Cardiac fibroblast (primary cell): ENCODE data around the gene DERL3.

Experiments used
- DNase-seq, 2 donors: peaks; one replicate each; pipeline versions ENCODE4 v3.0.0 to v3.0.0-alpha.2; 2010; ENCODE audit warnings: low read depth in 2 of 2
- H3K4me3 ChIP-seq, 2 donors: replicated peaks in 1 of 2; 1 replicate in 1 of 2; 2 replicates in 1 of 2; pipeline ENCODE4 v1.5.1; 2011; ENCODE audit warnings: low read depth in 2 of 2, low read length in 2 of 2, mild to moderate bottlenecking in 2 of 2, moderate library complexity in 1 of 2
- TF ChIP-seq, protein P1 (sequence below): IDR thresholded peaks from one replicate; pipeline ENCODE4 v1.5.1; 2011; ENCODE audit warnings: low read depth, mild to moderate bottlenecking, low read length, inconsistent platforms

Gene DERL3

DNA sequence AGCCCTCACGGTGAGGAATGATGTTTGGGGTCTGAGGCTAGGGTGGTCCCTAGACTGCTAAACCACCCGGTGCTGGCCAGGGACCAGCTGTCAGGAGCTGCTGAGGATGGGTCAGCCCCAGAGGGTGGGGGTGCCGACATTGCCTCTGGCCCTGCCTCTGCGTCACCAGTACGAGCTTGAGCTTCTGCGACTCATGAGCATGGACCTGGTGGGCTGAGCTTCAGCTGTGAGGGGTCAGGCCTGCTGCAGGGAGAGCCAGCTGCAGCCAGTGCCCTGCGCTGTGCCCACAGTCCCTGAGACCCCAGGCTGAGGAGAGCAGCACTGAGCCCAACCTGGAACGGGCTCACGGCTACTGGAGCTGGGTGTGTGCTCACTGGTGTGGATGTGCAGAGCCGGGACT lies 7.0 kb downstream of the DERL3 start:
- no peak for DNase-seq
- TF ChIP-seq, protein P1, sequence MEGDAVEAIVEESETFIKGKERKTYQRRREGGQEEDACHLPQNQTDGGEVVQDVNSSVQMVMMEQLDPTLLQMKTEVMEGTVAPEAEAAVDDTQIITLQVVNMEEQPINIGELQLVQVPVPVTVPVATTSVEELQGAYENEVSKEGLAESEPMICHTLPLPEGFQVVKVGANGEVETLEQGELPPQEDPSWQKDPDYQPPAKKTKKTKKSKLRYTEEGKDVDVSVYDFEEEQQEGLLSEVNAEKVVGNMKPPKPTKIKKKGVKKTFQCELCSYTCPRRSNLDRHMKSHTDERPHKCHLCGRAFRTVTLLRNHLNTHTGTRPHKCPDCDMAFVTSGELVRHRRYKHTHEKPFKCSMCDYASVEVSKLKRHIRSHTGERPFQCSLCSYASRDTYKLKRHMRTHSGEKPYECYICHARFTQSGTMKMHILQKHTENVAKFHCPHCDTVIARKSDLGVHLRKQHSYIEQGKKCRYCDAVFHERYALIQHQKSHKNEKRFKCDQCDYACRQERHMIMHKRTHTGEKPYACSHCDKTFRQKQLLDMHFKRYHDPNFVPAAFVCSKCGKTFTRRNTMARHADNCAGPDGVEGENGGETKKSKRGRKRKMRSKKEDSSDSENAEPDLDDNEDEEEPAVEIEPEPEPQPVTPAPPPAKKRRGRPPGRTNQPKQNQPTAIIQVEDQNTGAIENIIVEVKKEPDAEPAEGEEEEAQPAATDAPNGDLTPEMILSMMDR = no peak
- no peak overlapping the region for H3K4me3 ChIP-seq

DNA sequence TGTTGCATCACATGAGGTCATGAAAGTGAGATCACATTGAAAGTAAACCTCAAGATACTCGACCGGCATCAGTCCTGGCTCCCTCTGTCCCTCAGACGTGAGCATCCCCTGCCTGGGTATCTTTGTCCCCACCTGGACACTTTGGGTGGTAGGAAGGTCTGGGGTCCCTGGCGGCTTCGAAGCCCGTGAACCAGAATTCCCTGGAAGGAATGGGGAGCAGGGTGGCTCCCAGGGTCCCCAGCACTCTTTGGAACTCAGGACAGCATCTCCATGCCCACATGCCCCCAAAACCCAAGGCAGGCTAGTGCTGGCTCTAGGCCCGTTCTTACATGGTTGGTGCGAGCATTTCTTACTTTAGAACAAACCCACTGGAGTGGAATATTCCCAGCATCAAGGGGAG lies 7.5 kb downstream of the DERL3 start:
- no peak for DNase-seq
- TF ChIP-seq, protein P1 = no peak
- no peak overlapping the region for H3K4me3 ChIP-seq

DNA sequence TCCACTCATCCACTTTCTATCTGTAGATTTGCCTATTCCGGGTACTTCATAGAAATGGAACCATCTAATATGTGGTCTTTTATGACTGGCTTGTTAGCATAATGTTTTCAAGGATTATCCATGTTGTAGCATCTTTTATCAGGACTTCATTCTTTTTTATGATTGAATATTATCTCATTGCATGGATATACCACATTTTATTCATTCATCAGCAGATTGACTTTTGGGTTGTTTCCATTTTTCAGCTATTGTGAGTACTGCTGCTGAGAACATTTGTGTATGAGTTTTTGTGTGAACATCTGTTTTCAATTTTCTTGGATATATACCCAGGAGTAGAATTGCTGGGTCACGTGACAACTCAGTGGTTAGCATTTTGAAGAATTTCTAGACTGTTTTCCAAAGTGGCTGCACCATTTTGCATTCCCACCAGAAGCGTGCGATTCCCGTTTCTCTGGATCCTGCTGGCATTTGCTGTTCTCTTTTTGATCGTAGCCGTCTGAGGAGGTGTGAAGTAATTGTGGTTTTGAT lies 8.9 kb downstream of the DERL3 start:
- peak; percentile 82 to 90 for DNase-seq
- TF ChIP-seq, protein P1 = no peak
- H3K4me3 ChIP-seq = no peak overlapping the region

DNA sequence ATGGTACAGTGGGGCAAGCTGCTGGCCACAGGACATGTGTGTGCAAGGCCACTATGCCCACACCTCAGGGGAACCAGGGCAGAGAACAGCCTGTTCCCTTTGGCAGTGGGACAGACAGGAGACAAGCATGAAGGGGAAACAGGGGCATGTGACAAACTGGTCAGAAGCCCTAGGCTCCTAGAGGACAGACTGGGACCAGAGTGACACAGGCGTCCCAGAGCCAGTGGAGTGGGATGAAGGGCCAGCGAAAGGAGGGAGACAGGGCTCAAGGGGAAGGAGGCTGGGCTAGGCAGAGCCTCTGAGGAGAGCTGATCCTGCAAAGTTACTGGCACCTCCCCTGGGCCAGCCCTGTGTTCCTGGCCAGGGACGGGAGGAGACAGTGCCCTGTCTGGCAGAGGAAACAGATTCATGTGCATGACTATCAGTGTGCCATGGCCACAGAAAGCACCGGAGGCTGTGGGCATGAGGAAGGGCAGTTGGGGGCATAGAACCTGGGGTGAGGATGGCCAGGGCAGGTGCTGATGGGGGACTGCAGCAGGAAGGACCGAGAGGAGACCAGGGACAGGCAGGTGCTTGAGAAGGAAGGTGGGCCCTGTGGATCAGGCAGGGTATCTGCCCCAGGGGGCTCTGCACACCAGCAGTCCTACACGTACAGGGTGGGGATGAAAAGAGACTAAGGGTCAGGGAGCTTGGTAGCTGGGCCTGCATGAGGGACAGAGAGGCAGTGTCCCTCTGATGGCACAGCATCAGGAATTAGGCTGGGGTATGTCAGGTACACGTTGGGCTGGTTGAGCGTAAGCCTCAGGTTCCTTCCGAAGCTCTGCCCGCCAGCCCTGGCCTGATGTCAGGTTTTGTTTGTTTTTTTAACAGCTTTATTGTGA lies 9.8 kb downstream of the DERL3 start:
- TF ChIP-seq, protein P1 = no peak
- no peak for DNase-seq
- H3K4me3 ChIP-seq = no peak overlapping the region

DNA sequence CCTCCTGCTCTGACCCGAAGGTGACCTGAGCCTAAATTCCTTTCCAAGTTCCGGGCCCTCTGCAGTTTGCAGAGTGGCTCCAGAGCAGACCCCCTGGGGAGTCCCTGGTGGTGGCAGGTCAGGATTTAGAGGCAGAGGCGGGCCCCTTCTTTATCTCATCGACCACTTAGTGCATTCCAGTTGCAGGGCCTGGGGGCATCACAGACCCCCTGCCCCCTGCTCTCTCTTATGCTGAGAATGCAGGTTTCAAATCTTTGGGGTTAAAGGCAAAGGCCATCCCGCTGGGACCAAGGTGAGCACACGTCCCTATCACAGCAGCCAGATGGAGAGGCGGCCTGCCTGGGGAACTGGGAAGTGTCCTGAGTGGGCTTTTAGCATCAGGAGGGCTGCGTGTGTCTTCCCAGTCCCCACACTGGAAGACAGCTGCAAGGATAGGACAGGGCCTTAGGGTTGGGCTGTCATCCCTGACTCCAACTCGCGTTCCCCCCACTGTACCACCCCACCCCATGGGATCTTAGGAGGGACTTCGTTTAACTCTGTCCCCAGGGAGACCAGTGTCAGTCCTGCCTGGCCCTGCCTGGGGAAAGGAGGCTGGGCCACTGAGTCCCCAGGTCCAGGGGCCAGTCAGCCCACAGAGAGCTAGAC lies 11.3 kb downstream of the DERL3 start:
- DNase-seq = no peak
- H3K4me3 ChIP-seq = no peak overlapping the region
- TF ChIP-seq, protein P1 = no peak

DNA sequence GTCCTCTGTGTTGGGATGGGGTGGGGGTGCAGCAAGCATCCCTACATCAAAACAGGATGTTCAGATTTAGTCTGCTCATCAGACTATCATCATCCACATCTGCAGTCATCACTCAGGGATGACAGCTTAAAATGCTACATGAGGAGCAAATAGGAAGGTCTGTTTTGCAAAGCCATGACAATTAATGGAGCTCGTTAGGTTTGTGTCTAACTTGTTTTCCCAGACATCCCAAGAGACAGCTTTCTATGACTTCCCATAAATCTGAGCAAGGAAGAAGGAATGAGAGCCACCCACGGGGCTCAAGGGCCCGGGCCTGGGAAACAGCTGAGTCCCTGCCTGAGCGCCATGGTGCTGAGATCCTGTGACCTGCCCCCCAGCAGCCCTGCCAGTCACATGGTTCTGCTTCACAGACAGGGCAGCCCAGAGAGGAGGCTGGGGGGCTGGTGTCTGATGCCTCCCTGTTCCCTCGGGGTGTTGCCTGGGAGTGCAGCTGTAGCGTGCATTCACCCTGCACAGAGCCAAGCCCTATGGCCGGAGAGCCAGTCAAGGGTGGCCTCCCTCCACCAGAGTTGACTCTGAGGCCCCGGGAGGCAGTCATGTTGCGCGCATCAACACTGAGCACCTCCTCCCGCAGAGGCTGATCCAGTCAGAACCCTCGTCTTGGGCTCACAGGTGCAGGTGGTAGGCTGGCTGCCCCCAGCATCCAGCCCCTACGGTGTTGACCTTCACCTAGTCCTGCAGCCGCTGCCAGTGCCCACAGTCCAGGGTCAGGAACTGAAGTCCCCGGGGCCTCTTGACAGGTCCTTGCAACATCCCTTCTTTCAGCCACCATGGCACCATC lies 12.1 kb downstream of the DERL3 start:
- TF ChIP-seq, protein P1 = no peak
- DNase-seq = peak; percentile 26 to 70
- no peak overlapping the region for H3K4me3 ChIP-seq
